Activated CD4-positive, alpha-beta T cell treated with anti-CD3 and anti-CD28 coated beads, Interleukin-2, Interleukin-6, amounts not matched to agents 100 ng/mL and 50 ng/mL, durations not matched to agents 16 hours and 8 hours (primary cell): Measurements from ENCODE around the gene POLR2F.

Source experiments
- DNase-seq: peaks from one replicate; pipeline ENCODE4 v3.0.0-alpha.2; 2020

The POLR2F gene

GRCh38 chr22:37982938-37983859 lies 29.7 kb downstream of the POLR2F start:
- DNase-seq: no peak

DNA sequence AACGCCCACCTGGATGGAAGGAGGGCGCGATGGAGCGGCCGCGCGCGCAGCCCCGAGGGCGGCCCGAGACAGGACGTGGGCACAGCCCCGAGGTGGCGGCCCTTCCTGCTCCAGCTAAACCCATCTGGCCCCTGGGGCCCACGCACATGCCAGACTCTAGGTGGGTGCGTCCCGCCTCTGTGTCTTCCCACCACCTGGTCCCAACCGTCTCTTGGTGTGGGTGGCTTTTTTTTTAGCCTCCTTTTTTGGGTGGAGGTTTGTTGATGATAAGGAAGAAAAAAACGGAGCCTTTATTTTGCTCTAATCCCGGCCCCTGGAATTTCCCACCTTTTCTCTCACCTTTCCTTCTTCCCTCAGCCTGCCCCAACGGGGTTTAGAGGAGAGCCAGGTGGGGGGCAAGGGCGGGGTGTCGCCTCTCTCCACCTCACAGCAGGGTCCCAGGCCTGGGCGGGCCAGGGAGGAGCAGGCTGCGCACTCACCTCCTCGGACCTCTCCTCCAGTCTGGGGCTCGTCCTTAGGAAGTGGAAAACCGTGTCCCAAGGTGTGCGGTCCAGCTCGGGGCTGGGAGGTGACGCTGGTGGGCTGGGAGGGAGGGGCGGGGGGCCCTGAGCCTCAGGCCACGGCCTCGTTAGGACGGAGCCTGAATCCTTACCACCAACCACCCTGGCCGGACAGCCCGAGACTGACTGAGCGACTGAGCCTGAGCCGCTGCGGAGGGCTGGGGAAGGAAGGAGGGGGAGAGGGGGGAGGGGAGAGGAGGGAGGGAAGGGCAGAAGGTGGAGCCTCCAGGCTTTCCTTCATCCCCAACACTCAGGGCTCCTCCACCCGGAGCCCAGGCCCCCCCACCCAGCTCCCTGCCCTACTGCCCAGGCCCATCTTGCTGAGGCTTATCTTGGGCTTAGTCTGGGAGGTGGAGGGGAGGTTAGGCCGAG lies 30.6 kb downstream of the POLR2F start, which contains the start of gene SOX10:
Gene SOX10 (minus strand): TSS at position 696 of the 932 bp plus-strand sequence. CDS start 771 bp downstream, outside the sequence.
- DNase-seq: no peak

GRCh38 chr22:37985050-37985585 lies 31.6 kb downstream of the POLR2F start:
- DNase-seq: no peak

DNA sequence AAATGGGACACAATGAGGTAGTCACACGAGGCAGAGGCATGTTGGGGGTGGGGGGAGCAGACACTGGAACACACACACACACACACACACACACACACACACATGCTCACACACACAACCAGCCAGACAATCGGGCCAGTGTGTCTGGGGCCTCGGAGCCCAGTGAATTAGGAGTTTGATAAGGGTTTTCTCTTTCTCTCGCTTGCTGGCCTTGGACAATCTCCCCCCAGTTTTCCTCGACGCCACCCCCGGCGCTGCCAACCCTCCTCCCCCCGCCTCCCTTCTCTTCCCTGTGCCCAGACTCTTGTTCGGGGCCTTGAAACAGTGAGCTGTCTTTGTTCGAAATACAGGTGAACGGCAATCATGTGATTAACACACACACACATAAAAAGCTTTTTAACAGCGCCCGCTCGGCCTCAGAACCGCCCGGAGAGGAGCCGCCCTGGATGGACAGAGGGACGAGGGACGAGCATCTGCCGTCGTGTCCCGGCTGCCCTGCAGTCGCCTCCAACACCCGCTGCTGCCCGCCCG lies 32.3 kb downstream of the POLR2F start:
- no peak for DNase-seq

DNA sequence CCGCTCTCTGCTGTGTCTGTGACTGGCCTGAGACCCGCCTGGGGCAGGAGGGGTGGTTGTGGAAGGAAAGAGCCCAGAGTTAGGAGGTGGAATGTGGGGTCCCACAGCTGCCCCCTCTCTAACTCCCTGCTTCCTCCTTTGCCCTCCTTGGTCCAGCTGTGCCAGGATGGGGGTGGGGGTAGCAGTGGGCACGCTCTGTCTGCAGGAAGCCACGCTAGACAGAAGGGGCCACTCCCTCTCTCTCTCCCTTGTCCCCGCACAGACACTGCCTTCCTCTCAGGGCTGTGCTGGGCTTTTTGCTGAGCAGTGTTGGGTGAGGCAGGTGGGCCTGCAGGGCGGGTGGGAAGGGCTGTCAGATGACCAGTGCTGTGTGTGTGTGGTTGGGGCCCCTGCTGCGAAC lies 32.9 kb downstream of the POLR2F start:
- no peak for DNase-seq

DNA sequence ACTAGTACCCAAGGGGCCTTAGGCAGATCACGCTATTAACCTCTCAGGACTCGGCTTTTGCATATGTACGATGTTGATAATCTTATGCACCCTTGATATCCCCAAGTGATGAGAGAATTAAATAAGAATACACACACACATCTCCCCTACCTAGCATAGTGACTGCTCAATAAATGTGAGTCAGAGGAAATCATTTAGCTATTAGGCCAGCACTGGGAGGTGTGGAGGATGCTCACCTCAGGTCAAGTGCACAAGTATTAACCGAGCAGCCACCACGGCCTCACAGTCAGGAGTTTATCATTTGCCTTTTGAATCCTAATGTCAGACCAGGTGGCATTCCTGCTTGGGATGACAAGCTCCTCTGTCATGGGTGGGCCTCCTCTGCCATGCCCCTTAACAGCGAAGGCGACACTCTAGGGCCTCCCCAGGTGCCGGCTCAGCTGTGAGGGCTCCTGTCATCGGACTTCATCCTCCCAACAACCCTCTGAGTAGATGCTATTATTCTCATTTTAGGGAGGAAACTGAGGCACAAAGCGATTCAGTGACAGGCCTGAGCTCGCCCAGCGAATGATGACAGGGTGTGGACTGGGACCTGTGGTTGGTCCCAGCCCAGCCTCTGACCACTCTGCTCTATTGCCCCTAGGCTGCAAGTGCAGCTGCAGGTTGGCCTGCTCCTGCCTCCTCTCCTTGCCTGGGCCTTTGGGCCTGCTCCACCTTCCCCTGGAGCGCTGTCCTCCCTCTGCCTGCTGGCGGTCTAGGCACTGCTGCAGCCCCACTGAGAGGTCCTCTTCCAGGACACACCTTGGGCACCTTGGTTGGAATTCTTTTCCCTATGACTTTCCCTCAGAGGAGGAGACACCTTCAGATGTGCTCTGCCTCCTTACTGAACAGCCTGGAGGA lies 35.9 kb downstream of the POLR2F start:
- no peak for DNase-seq

- DNase-seq: no peak
Measured at GRCh38 chr22:37990301-37990700, 36.8 kb downstream of the POLR2F start.

DNA sequence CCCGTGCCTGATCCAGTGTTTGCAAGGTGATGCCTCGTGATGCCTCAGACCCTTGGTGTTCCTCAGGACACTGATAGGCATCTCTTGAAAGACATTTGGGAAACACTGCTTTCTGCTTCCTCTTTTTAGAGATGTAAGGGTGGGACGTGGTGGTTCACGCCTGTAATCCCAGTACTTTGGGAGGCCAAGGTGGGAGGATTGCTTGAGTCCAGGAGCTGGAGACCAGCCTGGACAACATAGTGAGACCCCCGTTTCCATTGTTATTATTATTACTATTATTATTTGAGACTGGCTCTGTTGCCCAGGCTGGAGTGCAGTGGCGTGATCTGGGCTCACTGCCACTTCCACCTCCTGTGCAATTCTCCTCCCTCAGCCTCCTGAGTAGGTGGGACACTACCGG lies 37.4 kb downstream of the POLR2F start:
- no peak for DNase-seq

GRCh38 chr22:37991731-37992442 lies 38.4 kb downstream of the POLR2F start:
- no peak for DNase-seq

DNA sequence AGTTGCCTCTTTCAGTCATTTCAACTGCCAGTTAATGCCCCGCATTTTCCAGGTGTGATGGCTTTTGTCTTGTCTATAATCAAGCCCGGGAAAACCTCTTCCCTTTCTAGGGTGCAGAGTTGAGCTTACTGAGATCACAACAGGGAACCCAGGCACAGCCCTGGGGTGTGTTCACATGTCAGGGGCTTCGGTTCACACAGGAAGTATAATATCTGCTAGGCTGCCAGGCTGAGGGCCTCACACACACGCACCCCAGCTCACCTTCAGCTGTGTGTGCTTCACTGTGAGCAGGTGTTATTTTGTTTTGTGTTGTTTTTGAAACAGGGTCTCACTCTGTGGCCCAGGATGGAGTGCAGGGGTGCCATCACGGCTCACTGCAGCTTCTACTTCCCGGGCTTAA lies 40.5 kb downstream of the POLR2F start:
- no peak for DNase-seq

DNA sequence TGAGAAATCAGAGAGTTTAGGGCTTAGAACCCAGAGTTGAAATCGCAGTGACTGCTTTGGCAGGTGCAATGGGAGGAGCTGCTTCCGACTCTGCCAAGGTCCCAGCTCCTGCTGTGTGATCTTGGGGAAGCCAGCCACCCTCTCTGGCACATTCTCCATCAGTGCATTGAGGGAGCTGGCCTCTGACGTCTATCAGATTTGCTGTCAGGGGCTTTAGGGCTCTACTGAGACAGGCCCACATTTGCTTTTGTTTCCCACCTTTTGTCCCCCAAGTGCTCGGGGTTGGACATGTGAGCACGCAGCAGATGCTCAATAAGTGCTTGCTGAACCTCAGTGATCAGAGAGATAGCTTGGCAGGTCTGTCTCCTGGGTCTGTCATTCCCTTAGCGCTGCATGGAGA lies 41.5 kb downstream of the POLR2F start:
- no peak for DNase-seq

GRCh38 chr22:37995460-37995859 lies 42.0 kb downstream of the POLR2F start:
- no peak for DNase-seq

DNA sequence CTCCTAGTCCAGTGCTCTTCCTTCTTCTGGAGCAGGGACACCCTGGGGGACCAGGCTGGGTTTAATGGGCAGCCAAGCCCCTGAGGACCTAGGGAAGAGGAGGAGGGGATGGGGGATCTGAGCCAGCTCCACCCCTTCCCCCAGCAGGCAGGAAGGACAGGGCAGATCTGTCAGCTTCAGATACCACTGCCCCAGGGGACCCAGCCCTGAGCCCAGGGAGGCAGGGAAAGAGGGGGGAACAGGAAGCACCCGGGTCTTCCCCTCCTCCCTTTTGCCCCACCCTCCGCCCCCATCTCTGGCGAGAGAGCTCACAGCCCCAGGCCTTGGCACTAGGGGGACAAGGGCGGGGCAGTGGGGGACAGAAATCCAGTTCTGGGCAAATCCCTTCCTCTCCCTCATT lies 42.6 kb downstream of the POLR2F start:
- no peak for DNase-seq

- no peak for DNase-seq
Measured at GRCh38 chr22:37996515-37997246, 43.2 kb downstream of the POLR2F start.

GRCh38 chr22:37998543-37998942 lies 45.0 kb downstream of the POLR2F start:
- DNase-seq: no peak

- DNase-seq: no peak
Measured at GRCh38 chr22:37999236-37999635, 45.7 kb downstream of the POLR2F start.

- DNase-seq: peak; percentile 20
Measured at GRCh38 chr22:37999640-38000272, 46.3 kb downstream of the POLR2F start.

GRCh38 chr22:38005943-38006342 lies 52.4 kb downstream of the POLR2F start:
- DNase-seq: no peak

DNA sequence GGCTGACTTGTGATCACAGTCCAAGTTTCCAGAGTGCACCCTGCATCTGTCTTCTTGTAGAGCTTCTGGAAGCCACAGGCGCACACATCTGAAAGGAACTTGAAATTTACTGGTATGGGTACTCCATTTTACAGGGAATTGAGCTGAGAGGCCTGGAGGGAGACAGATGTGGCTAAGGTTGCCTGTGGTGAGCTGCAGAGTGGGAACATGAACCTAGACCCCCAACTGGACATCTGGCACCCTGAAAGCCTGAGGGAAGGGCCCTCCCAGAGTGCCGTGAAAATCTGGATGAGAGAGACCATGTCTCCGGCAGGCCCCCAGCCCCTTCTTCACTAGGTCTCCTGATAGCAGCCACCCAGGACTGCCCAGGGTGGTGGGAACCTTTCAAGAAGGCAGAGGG lies 53.4 kb downstream of the POLR2F start:
- DNase-seq: no peak

DNA sequence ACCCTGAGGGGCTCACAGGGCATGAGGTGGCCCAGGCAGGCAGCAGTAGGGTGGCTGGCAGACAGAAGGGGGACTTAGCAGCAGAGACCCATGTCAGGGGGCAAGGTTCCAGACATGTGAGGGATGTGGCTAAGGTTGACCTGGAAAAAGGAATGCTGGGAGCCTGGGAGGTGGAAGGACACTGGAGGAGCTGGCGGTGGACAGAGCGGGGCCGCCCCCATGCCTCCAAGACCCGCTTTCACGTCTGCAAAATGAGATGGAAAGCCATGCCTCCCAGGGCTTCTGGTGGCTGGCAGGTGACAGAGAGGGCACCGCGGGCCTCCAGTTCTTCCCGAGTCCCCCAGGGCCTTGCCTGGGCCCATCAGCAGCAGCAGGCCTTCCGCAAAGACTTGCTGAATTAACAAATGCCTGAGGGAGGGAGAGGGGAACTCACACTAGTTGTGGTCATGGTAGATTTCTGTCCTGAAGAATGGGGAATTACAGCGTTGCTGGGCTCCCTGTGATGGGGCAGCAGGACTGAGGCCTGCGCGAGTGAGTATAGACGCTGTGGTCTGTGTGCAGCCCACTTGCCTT lies 53.9 kb downstream of the POLR2F start:
- DNase-seq: no peak
